T-helper 2 cell treated with Interferon-gamma antibody and Interleukin-4, amounts not matched to agents 100 ng/mL and 5 ng/mL, for 36 hours (primary cell): ENCODE results near the gene TNXB. TPM values are rescaled to one million over a fixed set of nuclear protein-coding genes. Genes with fewer than 3 reads are reported as not detected.
"Not testable (repeated sequence)": the region's sequence is repeated elsewhere in the genome, so short reads cannot be mapped to it uniquely, and the experiment has no call there.

Source experiments
- intact Hi-C: fragments of 100-400 bp; cut with micrococcal nuclease; formaldehyde crosslinking; loops from one replicate; pipeline ENCODE4 v1.15.1; 2023
- total RNA-seq: library from RNA; stranded (reverse); gene quantifications from 2 replicates; pipeline ENCODE4 v1.2.3, GENCODE V29; 2022

Gene TNXB
- total RNA-seq, 1 donor from 2014 or later: 5.7 TPM

- intact Hi-C loops: no loop called here
These were observed 37.1 kb upstream of the TNXB start for GRCh38 chr6:32146287-32146686.

GRCh38 chr6:32144238-32144637 is 35.1 kb upstream of the TNXB start:
- intact Hi-C loops: not testable (repeated sequence)

DNA sequence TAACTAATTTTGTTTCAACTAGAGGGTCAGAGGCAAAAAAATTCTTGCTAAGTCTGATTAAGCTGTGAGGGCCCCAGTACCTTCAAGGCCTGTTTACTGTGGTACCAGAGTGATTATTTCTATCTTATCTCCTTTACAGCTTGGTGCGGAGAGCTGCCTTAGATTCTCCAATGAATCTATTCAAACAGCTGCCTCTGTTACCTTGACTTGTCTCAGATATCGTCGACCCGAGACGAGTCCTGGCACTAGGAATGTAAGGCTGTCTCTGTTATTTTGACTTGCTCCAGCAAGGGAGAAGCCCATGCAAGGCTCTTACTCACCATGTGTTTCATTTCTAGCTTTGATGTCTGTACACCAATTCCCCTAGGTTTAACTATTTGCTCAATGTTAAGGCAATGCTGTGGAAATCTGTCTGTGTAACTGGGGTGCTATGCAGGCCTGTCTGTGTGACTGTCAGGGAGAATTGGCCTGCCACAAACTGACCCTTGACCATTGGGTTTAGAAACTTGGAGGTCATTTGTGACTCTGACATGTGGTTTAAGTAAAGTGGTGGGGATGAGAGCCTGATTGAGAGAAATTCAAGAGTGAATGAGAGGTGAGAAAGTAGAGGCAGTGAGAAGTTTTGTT is 31.4 kb upstream of the TNXB start:
- intact Hi-C loops: no loop called here

DNA sequence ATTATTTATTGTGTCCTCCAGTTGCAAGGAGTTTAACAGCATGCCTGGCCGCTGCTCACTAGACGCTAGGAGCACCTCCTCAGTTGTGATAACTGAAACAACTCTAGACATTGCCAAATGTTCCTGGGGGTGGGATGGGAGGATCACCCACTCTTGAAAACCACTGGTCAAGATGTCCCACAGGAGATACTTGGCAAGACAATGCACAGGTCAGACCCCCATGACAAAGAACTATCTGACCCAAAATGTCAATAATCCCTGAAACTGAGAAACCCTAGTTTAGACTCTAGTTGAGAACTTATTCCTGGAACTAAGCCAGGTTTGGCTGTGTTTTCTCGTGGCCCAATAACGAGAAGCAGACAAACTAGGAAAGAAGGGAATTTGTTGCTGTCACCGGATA is 30.5 kb upstream of the TNXB start:
- intact Hi-C loops: no loop called here

GRCh38 chr6:32137454-32137853 is 28.3 kb upstream of the TNXB start:
- intact Hi-C loops: no loop called here

DNA sequence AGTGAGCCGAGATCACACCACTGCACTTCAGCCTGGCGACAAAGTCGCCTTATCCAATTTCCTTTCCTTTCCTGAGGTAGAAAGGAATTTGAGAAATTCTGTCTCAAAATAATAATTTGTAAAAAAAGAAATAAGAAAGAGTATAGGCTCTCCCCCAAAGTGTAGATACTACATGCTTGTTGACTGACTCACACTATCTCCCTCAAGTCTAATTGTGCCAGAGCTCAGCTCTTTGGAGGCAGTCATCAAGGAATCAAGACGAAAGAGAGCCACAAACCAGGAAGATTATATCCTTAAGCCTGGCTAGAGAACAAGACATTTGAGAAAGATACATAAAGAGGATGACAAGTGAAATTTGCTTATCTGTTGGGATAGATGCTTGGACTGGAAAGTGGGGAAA is 24.6 kb upstream of the TNXB start:
- intact Hi-C loops: loop anchor here (5.0 kb wide), 1 partner anchor 591 kb away; the partner anchor contains the start of gene DDX39B

- intact Hi-C loops: loop anchor here (5.0 kb wide), 1 partner anchor 590 kb away; the partner anchor contains the start of gene DDX39B
These were observed 23.0 kb upstream of the TNXB start for GRCh38 chr6:32132110-32132509.

DNA sequence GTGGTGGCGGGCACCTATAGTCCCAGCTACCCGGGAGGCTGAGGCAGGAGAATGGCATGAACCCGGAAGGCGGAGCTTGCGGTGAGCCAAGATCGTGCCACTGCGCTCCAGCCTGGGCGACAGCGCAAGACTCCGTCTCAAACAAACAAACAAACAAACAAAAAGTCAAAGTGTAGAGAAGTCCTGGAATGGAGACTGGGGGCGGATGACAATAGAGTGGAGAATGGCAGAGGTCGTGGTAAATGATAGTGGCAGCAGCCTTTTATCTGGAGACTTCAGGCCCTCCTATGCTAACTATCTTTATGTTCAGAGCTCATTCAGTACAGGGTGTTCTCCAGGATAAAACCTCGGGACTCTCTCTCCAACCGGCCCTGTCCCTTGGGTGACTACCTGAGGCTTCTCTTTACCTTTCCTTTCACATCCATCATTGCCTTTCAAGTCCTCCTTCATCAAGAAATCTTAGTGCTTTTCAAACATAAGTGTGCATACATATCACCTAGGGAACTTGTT is 22.4 kb upstream of the TNXB start:
- intact Hi-C loops: loop anchor here (5.0 kb wide), 1 partner anchor 589 kb away; the partner anchor contains the start of gene DDX39B

- intact Hi-C loops: loop anchor here (1.0 to 10.0 kb wide), 7 partner anchors 25 to 587 kb away; partner anchors contain the start of genes AGPAT1, CLIC1, DDX39B and DXO
These were observed 20.4 kb upstream of the TNXB start for GRCh38 chr6:32129297-32130088.

DNA sequence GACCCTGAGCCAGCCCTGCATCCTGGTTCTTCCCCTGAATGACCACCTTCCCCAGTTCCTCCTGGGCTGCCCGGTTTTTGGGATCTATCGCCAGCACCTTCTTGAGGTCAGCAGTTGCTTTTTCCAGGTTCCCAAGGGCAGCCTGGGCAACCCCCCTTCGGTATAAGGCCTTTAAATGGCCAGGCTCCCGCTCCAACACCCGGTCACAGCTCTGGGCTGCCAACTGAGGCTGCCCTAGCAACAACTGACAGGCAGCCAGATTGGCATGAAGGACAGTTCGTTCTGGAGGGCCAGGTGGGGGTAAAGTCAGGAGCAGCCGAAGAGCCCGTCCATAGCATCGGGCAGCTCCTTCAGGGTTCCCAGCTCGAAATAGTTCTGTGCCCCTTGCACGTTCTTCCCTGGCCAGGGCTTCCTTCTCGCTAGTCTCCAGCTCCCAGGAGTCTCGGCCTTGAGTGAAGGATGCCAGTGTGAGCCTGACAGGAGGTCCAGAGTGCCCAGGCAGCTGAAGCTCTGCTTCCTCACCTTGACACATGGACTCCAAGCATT is 19.7 kb upstream of the TNXB start:
- intact Hi-C loops: loop anchor here (1.0 to 10.0 kb wide), 4 partner anchors 61 to 392 kb away; partner anchors contain the start of genes CLIC1, DXO, NEU1 and PBX2

- intact Hi-C loops: loop anchor here (1.0 to 10.0 kb wide), 4 partner anchors 62 to 391 kb away; partner anchors contain the start of genes CLIC1, DXO, NEU1 and PBX2
These were observed 18.8 kb upstream of the TNXB start, which contains the start of gene ATF6B for GRCh38 chr6:32127717-32128592. ATF6B (minus strand) TSS chr6:32128246; CDS start chr6:32128207, 39 bp downstream.

DNA sequence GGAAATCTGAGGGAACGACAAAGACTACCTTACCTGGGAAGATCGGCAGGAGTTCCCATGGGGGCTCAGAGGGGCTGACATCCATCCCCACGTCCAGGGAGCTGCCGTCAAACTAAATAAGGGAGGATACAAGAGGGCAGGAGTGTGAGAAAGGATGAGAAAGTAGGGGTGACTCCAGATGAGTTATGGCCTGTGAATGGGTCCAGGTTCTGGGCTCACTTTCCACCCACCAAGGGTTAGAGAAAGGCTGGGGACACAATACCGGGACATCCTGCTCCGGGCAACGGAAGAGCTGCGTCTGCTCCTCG is 18.2 kb upstream of the TNXB start:
- intact Hi-C loops: loop anchor here (10.0 kb wide), 1 partner anchor 153 kb away; the partner anchor contains the start of gene DXO

GRCh38 chr6:32126880-32127279 is 17.7 kb upstream of the TNXB start:
- intact Hi-C loops: loop anchor here (10.0 kb wide), 1 partner anchor 152 kb away; the partner anchor contains the start of gene DXO

- intact Hi-C loops: loop anchor here (10.0 kb wide), 1 partner anchor 149 kb away; the partner anchor contains the start of gene DXO
These were observed 14.5 kb upstream of the TNXB start for GRCh38 chr6:32123681-32124080.

- intact Hi-C loops: loop anchor here (10.0 kb wide), 1 partner anchor 146 kb away; the partner anchor contains the start of gene DXO
These were observed 11.5 kb upstream of the TNXB start for GRCh38 chr6:32120573-32121059.

DNA sequence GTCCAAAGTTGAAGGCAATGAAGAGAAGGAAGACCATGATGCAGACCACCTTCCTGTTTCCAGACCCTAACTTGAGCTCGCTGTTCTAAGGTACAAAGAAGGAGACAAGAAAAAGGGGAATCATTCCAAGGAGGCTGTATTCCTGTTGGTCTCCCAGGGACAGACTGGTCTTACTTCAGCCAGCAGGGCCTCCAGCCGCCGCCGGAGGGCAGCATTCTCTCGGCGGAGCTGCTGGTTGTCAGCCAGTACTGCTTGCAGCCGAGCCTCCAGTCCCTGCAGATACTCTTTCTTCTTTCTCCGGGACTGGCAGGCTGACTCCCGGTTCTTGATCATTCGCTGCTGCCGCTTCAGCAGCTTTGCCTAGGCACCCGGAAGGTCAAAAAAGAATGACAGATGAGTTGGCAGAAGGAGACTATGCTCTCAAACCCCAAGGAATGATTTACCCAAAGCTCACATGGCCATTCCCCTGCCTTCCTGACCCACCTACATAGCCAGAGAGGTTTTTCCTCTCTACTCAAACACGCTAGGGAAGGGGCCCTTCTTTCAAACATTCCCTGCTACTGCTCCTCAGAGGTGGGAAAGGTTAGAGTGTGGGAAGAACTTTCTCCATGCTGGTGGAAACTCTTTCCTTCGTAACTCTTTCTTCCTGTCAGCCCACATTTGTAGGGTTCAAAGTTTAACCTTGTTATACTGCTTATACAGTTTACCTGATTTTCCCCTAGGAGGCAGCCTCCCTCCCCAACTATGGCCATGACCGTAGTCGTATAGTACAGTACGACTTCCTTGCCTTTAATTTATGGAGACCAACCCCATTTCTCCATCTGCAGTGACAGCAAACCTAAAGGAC is 9.9 kb upstream of the TNXB start:
- intact Hi-C loops: loop anchor here (1.0 kb wide), 1 partner anchor 35 kb away; the partner anchor contains the start of gene PPT2

- intact Hi-C loops: no loop called here
These were observed 8.3 kb upstream of the TNXB start for GRCh38 chr6:32117461-32117860.

- intact Hi-C loops: no loop called here
These were observed 7.5 kb upstream of the TNXB start for GRCh38 chr6:32116674-32117073.

GRCh38 chr6:32115623-32116022 is 6.5 kb upstream of the TNXB start:
- intact Hi-C loops: no loop called here
